IPS DF 6.9 (cell line): ENCODE data around the gene SC5D.

ENCODE experiments used
- DNase-seq: peaks from one replicate; pipeline ENCODE4 v3.0.0-alpha.2; 2013; ENCODE audit warnings: low read depth, low spot score
- H3K27ac ChIP-seq: one replicate; pipeline ENCODE4 v1.5.1; 2013; ENCODE audit warnings: low read length, control low read depth
- H3K27me3 ChIP-seq: 2 replicates; pipeline ENCODE4 v1.6.1; 2013; ENCODE audit warnings: mild to moderate bottlenecking, low read length; ENCODE audit not compliant: control insufficient read depth, insufficient read depth
- H3K36me3 ChIP-seq: 2 replicates; pipeline ENCODE4 v1.6.1; 2013; ENCODE audit warnings: low read length; ENCODE audit not compliant: control insufficient read depth, insufficient read depth
- H3K4me1 ChIP-seq: 2 replicates; pipeline ENCODE4 v1.6.1; 2013; ENCODE audit warnings: low read length; ENCODE audit not compliant: control insufficient read depth, insufficient read depth
- H3K4me3 ChIP-seq: 2 replicates; pipeline ENCODE4 v1.5.1; 2013; ENCODE audit warnings: mild to moderate bottlenecking, low read length
- H3K9me3 ChIP-seq: 2 replicates; pipeline ENCODE4 v1.6.1; 2013; ENCODE audit warnings: low read length, inconsistent platforms; ENCODE audit not compliant: control insufficient read depth, insufficient read depth
- WGBS: extraction: QIAGEN DNeasy Blood & Tissue Kit; methylation state at CpG from one replicate; pipeline ENCODE4 v1.1.7; 2013; ENCODE audit warnings: mixed read lengths, missing lambda C conversion rate; ENCODE audit not compliant: insufficient read length, insufficient coverage; 5-methylcytosine and 5-hydroxymethylcytosine counted together

The SC5D gene

GRCh38 chr11:121356357-121356756 is 63.8 kb downstream of the SC5D start:
- H3K9me3 ChIP-seq = peaks cover 1% of the 10 kb centered on the region; the same call in 1 of the 2 replicates
- no peak overlapping the region for H3K4me3 ChIP-seq
- no peak overlapping the region for H3K27ac ChIP-seq
- no peaks in the 10 kb centered on the region for H3K36me3 ChIP-seq
- no peak for DNase-seq
- no CpG with 5 or more reads among the region's 3 CpGs for WGBS
- H3K27me3 ChIP-seq = no peaks in the 10 kb centered on the region
- peaks cover 1% of the 10 kb centered on the region for H3K4me1 ChIP-seq
